Measurements from ENCODE around the gene PPP2R3B. TPM values are rescaled to one million over a fixed set of nuclear protein-coding genes. Genes with fewer than 3 reads are reported as not detected.
"Not testable (repeated sequence)": the region's sequence is repeated elsewhere in the genome, so short reads cannot be mapped to it uniquely, and the experiment has no call there.

Gene PPP2R3B
- total RNA-seq, 1 experiment from 2014 or later: 130 TPM

DNA sequence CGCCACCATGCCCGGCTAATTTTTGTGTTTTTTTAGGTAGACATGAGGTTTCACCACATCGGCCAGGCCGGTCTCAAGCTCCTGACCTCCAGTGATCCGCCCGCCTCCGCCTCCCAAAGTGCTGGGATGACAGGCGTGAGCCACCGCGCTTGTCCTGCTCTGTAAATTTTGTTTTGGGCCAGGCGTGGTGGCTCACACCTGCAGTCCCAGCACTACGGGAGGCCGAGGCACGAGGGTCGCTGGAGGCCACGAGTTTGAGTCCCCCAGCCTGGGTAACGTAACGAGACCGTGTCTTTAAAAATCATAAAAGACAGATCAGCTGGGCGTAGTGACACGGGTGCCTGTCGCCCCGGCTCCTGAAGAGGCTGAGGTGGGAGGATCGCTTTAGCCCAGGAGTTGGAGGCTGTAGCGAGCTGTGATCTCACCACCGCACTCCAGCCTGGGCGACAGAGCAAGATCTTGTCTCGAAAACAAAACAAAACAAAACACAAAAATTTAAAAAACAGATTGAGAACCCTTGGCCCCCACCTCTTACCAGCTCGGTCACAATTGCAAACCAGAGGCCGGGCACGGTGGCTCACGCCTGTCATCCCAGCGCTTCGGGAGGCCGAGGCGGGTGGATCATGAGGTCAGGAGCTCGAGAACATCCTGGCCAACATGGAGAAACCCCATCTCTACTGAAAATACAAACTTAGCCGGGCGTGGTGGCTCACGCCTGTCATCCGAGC lies 34.0 kb upstream of the PPP2R3B start:
- H3K4me3 Mint-ChIP-seq: no peak overlapping the region
- H3K36me3 Mint-ChIP-seq: no peaks in the 10 kb centered on the region
- H3K4me1 Mint-ChIP-seq: peaks cover 3% of the 10 kb centered on the region; the same call in 1 of the 2 replicates
- TF ChIP-seq CREB1 (CRISPR knock-in tag; IDR thresholded peaks at IDR 0.05): no peak
- no peak for TF ChIP-seq GABPB1 (CRISPR knock-in tag; IDR thresholded peaks at IDR 0.05)
- TF ChIP-seq, protein P1, sequence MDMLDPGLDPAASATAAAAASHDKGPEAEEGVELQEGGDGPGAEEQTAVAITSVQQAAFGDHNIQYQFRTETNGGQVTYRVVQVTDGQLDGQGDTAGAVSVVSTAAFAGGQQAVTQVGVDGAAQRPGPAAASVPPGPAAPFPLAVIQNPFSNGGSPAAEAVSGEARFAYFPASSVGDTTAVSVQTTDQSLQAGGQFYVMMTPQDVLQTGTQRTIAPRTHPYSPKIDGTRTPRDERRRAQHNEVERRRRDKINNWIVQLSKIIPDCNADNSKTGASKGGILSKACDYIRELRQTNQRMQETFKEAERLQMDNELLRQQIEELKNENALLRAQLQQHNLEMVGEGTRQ (CRISPR knock-in tag; IDR thresholded peaks at IDR 0.05): no peak
- TF ChIP-seq, protein P2, sequence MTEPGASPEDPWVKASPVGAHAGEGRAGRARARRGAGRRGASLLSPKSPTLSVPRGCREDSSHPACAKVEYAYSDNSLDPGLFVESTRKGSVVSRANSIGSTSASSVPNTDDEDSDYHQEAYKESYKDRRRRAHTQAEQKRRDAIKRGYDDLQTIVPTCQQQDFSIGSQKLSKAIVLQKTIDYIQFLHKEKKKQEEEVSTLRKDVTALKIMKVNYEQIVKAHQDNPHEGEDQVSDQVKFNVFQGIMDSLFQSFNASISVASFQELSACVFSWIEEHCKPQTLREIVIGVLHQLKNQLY (CRISPR knock-in tag; IDR thresholded peaks at IDR 0.05): no peak
- ChIA-PET CTCF (no interaction called here), POLR2A (no interaction called here)
- ATAC-seq: no peak
- H3K9me3 Mint-ChIP-seq: no peaks in the 10 kb centered on the region; the same call in 1 of the 2 replicates
- no peak for DNase-seq (ENCODE audit: low spot score)
- H3K27ac Mint-ChIP-seq: no peak overlapping the region
- no peaks in the 10 kb centered on the region; the same call in 1 of the 2 replicates for H3K27me3 Mint-ChIP-seq (ENCODE audit: low read depth)

DNA sequence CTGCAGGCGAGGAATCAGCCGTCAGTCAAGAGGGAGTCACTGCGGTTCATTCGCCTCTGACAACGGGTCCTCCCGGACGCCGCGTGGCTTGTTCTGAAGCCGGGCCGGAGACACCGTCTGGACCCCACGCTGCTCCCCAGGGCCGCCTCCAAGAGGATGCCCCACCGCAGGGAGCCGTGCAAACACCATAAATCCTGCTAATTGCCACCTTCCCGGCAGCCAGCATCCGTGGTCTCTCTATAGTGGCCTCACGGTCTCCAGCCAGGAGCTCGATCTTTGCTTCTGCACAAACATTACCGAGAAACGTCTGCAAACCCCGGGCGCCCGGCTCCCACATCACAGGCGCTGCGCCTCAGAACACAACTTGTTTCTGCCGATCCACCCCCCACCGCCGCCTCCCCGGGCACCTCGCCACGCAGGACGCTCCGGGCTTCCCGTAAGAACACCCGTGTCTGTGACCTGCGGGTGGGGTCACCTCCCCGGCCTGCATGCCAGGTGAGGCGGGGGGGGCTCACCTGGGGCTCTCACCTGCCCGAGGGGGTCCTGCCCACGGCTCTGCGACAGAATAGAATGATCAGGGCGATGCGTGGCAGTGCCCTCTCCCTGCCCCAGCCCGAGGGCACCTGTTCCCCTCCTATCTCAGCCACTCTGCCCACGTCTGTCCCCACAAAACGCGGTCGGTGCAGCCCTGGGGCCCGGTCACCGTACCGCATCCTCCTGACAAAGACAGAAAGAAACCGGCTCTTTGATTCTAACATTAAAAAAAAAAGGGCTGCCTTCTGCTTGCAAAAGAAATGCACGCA lies 32.4 kb upstream of the PPP2R3B start:
- no peaks in the 10 kb centered on the region for H3K36me3 Mint-ChIP-seq
- TF ChIP-seq RORB (CRISPR knock-in tag; IDR thresholded peaks at IDR 0.05) (no peak), MYBL2 (CRISPR knock-in tag; IDR thresholded peaks at IDR 0.05) (no peak), SP1 (CRISPR knock-in tag; conservative IDR thresholded peaks at IDR 0.05) (no peak)
- TF ChIP-seq, protein P3, sequence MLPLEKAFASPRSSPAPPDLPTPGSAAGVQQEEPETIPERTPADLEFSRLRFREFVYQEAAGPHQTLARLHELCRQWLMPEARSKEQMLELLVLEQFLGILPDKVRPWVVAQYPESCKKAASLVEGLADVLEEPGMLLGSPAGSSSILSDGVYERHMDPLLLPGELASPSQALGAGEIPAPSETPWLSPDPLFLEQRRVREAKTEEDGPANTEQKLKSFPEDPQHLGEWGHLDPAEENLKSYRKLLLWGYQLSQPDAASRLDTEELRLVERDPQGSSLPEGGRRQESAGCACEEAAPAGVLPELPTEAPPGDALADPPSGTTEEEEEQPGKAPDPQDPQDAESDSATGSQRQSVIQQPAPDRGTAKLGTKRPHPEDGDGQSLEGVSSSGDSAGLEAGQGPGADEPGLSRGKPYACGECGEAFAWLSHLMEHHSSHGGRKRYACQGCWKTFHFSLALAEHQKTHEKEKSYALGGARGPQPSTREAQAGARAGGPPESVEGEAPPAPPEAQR (CRISPR knock-in tag; IDR thresholded peaks at IDR 0.05): no peak
- TF ChIP-seq, protein P4, sequence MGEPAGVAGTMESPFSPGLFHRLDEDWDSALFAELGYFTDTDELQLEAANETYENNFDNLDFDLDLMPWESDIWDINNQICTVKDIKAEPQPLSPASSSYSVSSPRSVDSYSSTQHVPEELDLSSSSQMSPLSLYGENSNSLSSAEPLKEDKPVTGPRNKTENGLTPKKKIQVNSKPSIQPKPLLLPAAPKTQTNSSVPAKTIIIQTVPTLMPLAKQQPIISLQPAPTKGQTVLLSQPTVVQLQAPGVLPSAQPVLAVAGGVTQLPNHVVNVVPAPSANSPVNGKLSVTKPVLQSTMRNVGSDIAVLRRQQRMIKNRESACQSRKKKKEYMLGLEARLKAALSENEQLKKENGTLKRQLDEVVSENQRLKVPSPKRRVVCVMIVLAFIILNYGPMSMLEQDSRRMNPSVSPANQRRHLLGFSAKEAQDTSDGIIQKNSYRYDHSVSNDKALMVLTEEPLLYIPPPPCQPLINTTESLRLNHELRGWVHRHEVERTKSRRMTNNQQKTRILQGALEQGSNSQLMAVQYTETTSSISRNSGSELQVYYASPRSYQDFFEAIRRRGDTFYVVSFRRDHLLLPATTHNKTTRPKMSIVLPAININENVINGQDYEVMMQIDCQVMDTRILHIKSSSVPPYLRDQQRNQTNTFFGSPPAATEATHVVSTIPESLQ (CRISPR knock-in tag; IDR thresholded peaks at IDR 0.05): no peak
- TF ChIP-seq, protein P5, sequence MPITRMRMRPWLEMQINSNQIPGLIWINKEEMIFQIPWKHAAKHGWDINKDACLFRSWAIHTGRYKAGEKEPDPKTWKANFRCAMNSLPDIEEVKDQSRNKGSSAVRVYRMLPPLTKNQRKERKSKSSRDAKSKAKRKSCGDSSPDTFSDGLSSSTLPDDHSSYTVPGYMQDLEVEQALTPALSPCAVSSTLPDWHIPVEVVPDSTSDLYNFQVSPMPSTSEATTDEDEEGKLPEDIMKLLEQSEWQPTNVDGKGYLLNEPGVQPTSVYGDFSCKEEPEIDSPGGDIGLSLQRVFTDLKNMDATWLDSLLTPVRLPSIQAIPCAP (CRISPR knock-in tag; IDR thresholded peaks at IDR 0.05): no peak
- ChIA-PET POLR2A (no interaction called here), CTCF (no interaction called here)
- ATAC-seq (no peak), DNase-seq (ENCODE audit: low spot score) (no peak)
- H3K9me3 Mint-ChIP-seq: no peaks in the 10 kb centered on the region; the same call in 1 of the 2 replicates
- H3K4me3 Mint-ChIP-seq: no peak overlapping the region
- peaks cover 7% of the 10 kb centered on the region; the same call in 1 of the 2 replicates for H3K4me1 Mint-ChIP-seq
- H3K27me3 Mint-ChIP-seq (ENCODE audit: low read depth): no peaks in the 10 kb centered on the region; the same call in 1 of the 2 replicates
- no peak overlapping the region for H3K27ac Mint-ChIP-seq

DNA sequence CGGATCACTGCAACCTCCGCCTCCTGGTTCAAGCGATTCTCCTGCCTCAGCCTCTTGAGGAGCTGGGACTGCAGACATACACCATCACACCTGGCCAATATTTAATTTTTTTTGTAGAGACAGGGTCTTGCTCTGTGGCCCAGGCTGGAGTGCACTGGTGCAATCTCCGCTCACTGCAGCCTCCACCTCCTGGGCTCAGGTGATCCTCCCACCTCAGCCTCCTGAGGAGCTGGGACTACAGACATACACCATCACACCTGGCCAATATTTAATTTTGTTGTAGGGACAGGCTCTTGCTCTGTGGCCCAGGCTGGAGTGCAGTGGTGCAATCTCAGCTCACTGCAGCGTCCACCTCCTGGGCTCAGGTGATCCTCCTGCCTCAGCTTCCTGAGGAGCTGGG lies 28.8 kb upstream of the PPP2R3B start:
- CTCF ChIA-PET; H3K4me3 Mint-ChIP-seq; H3K27me3 Mint-ChIP-seq (ENCODE audit: low read depth); POLR2A ChIA-PET; H3K9me3 Mint-ChIP-seq; DNase-seq (ENCODE audit: low spot score); H3K36me3 Mint-ChIP-seq; ATAC-seq: not testable (repeated sequence)
- peak; percentile 90 for TF ChIP-seq ZNF121 (CRISPR knock-in tag; IDR thresholded peaks at IDR 0.05)
- H3K4me1 Mint-ChIP-seq: peaks cover 18% of the 10 kb centered on the region
- H3K27ac Mint-ChIP-seq: peak overlapping the region; percentile 68
